Hematopoietic multipotent progenitor cell treated with erythropoietin and hydrocortisone succinate and interleukin-3 and kit ligand, for 8 days (in vitro differentiated cells): ENCODE results near the gene CBARP.

Source experiments
- DNase-seq: peaks from one replicate; pipeline ENCODE4 v3.0.0-alpha.2; 2015

CBARP gene

DNA sequence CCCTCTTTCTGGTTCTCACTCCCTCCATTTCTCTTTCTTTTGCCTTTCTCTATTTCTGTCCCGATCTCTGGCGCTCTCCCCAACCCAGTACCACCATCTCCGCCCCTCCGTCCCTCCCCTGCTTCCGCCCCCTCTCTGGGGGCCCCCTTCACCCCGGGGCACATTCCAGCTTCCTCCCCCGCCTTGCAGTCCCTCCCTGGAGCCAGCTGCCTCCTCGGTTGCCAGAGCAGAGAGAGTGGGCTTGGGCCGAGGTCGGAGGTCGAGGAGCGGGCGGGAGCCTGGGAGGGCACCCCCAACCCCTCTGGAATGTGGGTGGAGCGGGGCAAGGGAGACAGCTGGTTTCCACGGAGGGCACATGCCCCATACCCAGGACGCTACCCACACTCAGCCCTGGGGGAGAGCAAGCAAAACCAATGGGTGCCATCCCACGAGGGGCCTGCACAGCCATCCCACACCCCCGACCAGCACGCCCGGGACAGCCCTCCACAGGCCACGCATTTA, 24.9 kb upstream of the CBARP start:
- no peak for DNase-seq

DNA sequence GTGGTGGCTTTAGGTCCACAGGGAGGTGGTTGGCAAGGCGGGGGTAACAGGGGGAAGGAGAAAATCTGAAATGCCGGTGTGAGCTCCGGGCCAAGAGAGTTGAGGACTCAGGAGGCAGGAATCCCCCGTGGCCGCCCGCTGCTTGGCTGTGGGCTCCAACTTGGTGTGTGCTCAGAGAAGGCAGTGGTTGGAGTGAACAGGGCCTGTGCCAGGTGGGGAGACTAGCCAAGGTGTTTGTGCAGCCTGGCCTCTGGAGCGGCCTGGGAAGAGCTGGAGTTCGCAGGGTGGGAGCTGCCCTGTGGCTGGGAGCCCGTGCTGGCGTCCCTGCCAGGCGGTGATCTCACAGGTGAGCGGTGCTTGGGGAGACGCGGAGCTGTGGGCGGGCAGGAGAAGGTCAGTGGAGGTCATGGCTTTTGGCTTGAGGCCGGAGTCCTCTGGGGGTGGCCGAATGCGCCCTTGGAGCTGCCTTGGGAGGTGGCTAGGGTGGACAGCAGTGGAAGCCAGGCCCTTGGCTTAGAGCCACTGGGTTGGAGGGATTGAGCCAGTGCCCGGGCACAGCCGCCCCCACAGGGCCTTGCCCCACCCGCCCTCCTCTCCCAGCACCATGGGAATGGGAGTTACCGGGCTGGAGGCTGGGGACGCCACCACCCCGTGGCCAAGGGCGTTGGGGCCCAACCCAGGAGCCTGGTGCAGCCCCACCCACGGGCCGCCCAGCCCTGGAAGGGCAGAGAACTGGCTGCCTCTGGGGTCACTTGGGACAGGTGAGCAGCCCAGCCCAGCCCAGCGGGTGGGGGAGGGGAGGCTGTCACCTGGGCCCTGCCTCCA, 24.2 kb upstream of the CBARP start:
- DNase-seq: peak; percentile 70

DNA sequence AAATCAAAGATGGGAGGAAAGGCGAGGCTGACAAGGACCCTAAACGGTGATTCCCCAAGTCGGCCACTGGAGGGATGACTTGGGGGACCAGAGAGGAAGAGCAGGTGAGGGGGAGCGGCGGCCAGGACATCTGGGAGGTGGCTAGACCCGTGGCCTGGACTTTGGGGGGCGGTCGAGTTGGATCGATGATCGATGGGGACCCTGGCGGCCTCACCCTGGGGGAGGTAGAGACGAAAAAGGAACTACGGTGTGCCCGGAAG, 23.7 kb upstream of the CBARP start:
- peak; percentile 54 for DNase-seq

DNA sequence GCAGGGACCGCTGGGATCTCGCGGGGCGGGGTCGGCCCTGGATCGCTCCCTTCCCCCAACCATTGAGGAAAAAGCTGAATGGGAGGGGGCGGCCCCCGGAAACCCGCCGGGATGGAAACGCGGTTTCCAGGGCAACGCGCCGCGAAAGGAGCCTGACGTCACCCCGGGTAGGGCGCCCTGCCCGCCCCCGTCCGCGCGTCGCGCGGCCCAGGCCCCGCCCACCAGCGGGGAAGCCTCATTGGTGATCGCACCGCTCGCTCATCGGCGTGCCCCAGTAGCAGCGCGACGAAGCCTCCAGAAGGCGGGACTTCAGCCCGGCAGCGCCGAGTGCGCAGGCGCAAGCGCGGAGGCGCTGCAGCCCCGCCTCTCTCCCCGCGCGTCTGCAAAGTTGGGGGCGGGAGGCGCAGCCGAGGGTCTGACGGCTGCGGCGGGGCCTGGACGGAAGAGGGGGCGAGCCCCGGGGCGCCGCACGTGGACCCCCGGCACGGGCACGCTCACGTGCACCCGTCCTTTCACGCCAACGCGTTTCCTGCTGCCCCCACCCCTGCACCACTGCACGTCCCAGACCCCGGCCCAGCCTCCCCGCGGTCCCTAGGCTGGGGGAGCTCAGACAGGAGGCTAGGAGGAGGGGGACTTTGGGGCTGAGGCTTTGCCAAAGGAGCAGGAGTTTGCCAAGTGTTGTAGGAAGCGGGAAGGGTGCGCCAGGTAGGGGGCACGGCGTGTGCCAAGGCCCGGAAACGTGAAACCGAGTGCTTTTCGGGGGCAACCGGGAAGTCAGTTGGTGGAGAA, 23.1 kb upstream of the CBARP start:
- peak; percentile 94 for DNase-seq

DNA sequence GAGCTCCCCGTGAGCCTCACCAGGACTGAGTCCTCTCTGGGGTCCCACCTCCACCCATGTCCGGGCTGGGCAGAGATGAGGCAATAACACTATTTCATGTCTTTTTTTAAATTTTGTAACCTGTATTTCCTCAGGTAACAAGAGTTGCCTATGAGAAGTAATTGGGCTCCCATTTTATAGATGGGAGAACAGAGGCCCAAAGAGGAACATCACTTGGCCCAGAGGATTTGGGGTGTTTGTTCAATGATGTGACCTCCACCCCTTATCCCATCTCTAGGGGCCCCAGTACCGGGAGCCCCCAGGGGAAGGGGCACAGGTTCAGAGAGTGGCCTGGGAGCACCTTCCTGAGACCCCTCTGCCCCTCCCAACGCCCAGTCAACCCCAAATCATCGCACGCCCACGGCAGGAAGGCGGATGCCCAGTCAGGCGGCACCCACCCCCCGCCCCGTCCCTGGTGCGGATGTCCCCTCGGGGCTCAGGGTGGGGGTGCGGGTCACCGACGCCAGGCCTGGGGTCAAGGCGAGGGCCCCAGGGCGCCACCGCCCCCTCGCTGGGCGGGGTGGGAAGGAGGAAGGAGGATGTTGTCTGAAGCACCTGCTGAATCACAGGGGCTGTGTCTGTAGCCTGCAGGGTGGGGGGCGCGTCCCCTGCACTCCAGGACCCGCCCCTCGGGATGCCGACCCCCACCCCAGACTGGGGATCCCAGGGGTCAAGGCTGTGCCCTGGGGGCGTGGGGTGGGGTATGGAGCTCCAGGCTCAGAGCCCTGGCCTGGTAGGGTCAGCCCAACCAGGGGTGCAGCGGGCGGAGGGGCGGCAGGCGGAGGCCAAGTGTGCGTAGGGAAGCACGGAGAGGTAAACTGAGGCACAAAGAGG, 22.3 kb upstream of the CBARP start:
- DNase-seq: no peak

- DNase-seq: peak; percentile 63
Observed at GRCh38 chr19:1259206-1259875, 21.5 kb upstream of the CBARP start.

GRCh38 chr19:1258707-1259205, 21.0 kb upstream of the CBARP start:
- DNase-seq: no peak

GRCh38 chr19:1258163-1258492, 20.3 kb upstream of the CBARP start:
- no peak for DNase-seq

DNA sequence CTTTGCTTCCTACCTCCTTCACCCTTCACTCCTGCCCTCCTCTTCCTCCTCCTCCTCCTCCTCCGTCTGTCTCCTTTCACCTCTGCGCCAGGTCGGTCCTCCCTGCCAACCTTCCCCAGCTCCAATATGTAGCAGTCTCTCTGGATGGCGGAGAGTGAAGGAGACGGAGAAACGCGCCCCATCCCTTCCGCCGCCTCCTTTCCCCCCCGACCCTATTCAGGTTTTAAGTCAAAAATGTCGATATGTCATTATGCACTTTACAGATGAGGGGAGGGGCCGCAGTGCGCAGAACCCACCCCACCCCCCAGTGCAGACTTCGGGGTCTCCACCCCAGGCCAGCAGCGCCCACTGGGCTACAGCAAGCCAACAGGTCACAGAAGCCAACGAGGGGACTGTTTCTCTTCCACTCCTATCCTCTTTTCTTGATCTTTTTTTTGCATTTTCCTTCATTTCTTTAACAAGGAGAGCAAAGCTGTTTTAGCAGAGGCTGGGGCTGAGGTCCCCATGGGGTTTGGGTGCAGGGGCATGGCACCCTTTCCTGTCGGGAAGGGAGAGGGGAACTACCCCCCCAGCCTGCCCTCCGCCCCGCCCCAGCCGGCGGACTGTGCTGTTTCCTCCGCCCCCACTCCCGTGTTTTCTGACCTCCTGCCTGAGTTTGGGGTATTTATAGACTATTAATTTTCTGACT, 19.8 kb upstream of the CBARP start:
- DNase-seq: no peak

GRCh38 chr19:1256646-1257474, 19.1 kb upstream of the CBARP start:
- DNase-seq: no peak

DNA sequence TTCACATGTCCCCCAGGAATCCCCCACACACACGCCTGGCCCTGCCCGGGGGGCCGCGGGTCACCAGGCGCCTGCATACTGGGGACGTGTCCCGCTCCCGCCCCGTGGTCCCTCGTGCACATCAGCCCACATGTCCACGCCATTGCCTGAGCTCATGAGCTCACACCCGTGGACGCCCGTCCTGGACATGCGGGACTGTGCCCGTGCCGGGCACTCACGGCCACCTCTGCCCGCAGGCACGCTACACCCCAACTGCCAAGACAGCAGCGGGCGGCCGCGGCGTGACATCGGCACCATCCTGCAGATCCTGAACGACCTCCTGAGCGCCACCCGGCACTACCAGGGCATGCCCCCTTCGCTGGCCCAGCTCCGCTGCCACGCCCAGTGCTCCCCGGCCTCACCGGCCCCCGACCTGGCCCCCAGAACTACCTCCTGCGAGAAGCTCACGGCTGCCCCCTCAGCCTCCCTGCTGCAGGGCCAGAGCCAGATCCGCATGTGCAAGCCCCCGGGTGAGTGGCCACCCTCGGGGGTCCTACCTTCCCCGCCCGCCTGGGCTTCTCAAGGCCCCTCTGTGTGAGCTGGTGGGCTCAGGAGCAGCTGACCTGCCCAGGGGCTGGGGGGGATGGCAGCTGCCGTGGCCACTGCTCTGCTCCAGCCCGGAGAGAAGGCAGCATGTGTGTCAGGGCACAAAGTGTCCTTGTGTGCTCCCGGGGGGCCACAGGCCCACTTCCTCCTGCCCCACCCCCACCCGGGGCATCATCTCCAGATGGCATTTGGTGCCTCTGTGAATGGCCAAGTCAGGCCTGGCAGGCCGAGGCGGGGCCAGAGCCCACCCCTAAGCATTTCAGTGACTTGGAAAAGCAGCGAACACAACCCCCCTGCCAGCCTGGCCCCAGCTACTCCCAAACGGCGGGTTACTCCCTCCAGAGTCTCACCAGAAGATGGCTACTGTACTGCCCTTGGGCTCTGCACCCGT, 17.7 kb upstream of the CBARP start:
- no peak for DNase-seq

DNA sequence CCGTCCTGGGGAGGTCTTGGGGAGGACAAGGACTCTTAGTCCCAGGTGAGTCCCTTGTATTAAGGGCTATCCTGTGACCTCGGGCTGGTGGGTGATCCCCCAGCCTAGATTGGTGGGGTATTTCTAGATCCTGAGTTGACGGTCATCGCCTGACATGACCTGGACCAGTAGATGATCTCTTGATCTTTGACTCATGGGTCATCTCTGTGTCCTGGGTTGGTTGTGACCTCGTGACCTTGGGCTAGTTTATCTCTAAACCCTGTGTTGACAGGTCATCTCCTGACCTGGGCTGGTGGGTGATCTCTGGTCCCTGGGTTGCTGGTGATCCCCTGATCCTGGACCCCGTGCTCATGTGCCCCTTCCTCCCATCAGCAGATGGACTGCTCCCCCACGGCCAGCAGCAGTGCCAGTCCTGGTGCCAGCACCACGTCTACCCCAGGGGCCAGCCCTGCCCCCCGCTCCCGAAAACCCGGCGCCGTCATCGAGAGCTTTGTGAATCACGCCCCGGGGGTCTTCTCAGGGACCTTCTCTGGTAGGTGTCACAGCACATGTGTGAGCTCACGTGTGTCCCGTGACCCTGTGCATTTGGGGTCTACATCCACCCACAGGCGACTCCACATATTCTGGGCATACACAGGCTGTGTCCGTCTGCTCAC, 16.9 kb upstream of the CBARP start:
- no peak for DNase-seq

DNA sequence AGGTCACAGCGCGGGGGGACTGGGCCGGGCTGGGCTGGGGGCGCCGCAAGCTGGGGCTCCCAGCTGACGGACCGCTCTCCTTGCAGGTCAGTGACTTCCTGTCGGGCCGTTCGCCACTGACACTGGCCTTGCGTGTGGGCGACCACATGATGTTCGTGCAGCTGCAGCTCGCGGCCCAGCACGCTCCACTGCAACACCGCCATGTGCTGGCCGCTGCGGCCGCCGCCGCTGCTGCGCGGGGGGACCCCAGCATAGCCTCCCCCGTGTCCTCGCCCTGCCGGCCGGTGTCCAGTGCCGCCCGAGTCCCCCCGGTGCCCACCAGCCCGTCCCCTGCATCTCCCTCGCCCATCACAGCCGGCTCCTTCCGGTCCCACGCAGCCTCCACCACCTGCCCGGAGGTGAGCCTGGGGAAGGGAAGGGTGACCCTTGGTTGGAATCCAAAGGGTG, 16.3 kb upstream of the CBARP start:
- no peak for DNase-seq

DNA sequence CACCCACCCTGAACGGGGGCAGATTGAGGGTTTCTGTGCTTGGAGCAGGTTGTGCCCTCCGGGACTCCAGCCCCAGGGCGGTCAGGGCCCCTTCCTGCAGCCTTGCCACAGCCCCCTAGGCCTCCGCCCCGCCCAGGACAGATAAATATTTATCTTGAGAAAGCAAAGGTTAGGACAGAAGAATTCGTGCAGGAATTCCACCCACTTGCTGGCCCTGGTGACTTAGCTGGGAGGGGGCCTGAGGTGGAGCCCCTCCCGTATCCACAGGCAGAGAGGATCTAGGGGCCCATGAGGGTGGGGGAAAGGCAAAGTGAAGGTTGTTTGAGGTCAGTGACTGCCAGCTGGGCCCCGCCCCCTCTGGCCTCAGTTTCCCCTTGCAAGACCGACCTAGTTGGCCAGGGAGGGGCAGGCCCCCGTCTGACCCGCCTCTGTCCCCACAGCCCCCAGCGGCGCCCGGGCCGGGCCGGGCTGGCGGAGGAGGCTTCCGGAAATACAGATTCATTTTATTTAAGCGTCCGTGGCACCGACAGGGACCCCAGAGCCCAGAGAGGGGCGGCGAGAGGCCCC, 15.8 kb upstream of the CBARP start:
- no peak for DNase-seq

DNA sequence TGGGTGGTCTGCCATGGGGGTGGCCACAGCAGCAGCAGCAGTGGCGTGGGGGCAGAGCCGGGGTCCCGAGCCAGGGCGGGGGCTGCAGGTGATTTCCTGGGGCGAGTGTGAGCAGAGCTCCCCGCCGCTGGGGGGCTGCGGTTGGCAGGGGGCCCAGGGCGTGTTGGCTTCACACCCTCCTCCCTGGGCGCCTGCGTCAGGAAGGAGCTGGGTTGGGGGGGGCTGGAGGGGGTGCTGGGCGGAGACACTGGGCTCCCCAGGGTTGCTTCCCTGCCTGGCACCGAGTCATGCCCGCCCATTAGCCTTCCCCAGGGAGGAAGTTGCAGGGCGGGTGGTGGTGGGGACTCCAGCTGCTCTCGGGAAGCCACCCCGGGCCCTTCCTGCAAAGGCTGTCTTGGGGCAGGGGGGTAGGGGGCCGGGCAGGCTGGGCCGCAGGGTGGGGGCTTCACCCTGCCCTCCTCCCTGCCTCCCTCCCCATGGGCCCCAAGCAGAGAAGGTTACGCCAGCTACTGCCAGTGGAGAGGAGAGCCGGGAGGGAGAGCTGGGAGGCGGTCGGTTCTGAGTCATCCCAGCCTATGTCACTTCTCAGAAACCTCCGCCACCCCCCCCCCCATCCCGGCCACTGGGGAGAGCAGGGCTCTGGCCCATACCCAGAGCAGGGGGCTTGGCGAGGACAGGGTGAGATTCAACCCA, 15.2 kb upstream of the CBARP start:
- peak; percentile 90 for DNase-seq

- peak; percentile 65 for DNase-seq
Observed at GRCh38 chr19:1252221-1252820, 14.5 kb upstream of the CBARP start.

DNA sequence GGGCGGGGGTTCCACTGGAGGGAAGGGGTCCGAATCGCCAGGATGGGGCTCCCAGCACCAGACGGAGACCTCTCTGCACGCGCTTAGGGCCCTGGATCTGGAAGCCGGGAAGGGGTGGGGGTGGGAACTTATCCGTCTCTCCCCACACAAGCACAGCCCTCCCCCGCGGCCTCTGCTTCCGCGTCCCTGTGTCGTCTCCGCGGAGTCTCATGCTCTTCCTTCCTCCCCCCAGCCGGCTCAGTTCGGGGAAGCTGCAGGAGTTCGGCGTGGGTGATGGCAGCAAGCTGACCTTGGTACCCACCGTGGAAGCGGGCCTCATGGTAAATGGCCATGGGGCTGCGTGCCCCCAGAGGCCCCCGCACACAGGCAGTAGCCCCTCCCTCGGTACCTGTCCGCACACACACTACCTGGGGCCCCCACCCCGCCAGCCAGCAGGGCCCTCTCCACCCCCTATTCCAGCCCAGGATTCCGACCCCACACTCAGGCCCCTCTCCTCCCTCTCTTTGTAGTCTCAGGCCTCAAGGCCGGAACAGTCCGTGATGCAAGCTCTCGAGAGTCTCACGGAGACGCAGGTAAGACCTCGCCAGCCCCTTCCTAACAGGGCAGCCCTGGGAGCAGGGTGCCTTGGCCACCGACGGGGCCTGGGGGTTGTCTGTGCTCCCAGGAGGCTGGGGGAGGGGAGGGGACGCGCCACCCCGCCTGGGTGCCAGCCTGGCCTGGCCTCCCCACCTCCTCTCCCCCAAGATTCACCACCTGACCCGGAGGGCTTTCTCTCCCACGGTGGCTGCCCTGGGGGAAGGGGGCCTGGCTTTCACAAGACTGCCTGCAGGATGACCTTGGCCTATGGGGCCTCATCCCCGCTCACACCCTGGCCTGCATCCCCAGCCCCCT, 13.8 kb upstream of the CBARP start:
- DNase-seq: peak; percentile 76
